ENCODE results near the gene TMEM120B.

GRCh38 chr12:121773011-121773777, 60.6 kb downstream of the TMEM120B start:
- TF ChIP-seq ZNF384 (IDR thresholded peaks at IDR 0.05) = no peak
- no peak for TF ChIP-seq LEF1 (IDR thresholded peaks at IDR 0.05; ENCODE audit: borderline replicate concordance)
- TF ChIP-seq TARDBP (IDR thresholded peaks at IDR 0.05) = no peak
- TF ChIP-seq SP1 (IDR thresholded peaks at IDR 0.05) = no peak
